Psoas muscle (tissue), 8 donors: ENCODE measurements around the gene TMEM255B. TPM values are rescaled to one million over a fixed set of nuclear protein-coding genes. Genes with fewer than 3 reads are reported as not detected.
A peak's percentile ranks its signal among the peaks of the same experiment; 100 is the strongest.
"Not testable (repeated sequence)": the region's sequence is repeated elsewhere in the genome, so short reads cannot be mapped to it uniquely, and the experiment has no call there.

Source experiments
- ATAC-seq, 4 donors: fragments of 200-7000 bp; cut with Tn5 transposase; one replicate each; pipeline ENCODE4 v1.9.1; 2020; ENCODE audit warnings: moderate library complexity in 3 of 4, mild to moderate bottlenecking in 2 of 4
- DNase-seq, 2 donors: peaks; one replicate each; pipeline ENCODE4 v3.0.0-alpha.2; 2020
- H3K27ac ChIP-seq: fragments of 200-600 bp; one replicate; pipeline ENCODE4 v1.8.0; 2022
- H3K27me3 ChIP-seq, 3 donors: fragments of 200-600 bp in 1 of 3; one replicate each; pipeline versions ENCODE4 v1.6.1 to v1.8.0; 2013 to 2022; ENCODE audit warnings: low read length in 2 of 3, mild to moderate bottlenecking in 2 of 3, moderate library complexity in 1 of 3; ENCODE audit not compliant: insufficient read depth in 3 of 3
- H3K36me3 ChIP-seq, 2 donors: fragments of 200-600 bp in 1 of 2; one replicate each; pipeline versions ENCODE4 v1.6.1 to v1.8.0; 2013 to 2022; ENCODE audit warnings: low read depth in 1 of 2, mild to moderate bottlenecking in 1 of 2, moderate library complexity in 1 of 2; ENCODE audit not compliant: insufficient read depth in 1 of 2
- H3K4me1 ChIP-seq: fragments of 200-600 bp; one replicate; pipeline ENCODE4 v1.8.0; 2022
- H3K4me3 ChIP-seq: fragments of 200-600 bp; one replicate; pipeline ENCODE4 v1.8.0; 2022; ENCODE audit warnings: mild to moderate bottlenecking
- H3K9me3 ChIP-seq: fragments of 200-600 bp; one replicate; pipeline ENCODE4 v1.8.0; 2022
- WGBS, 3 donors: extraction: QIAGEN DNeasy Blood & Tissue Kit; methylation state at CpG; one replicate each; pipeline versions ENCODE4 v1.1.6 to v1.1.7; 2013; 5-methylcytosine and 5-hydroxymethylcytosine counted together
- intact Hi-C, 2 donors: fragments of 100-400 bp; cut with DNase I; formaldehyde crosslinking; loops; one replicate each; pipeline versions ENCODE4 v1.11.0 to v1.14.2; 2022
- polyA plus RNA-seq, 3 donors: library from polyadenylated mRNA; stranded (reverse); fragments of 200-250 nt; gene quantifications; one replicate each; pipeline ENCODE4 v1.2.3, GENCODE V29; 2013
- total RNA-seq, 4 donors: library from RNA; stranded (reverse); fragmentation: NEBNext Ultra II Directional in 2 of 4; extraction: Animal tissue kit (Norgen Biotek cat#: 25700) in 2 of 4; gene quantifications; one replicate each; pipeline versions ENCODE4 v1.2.1 to v1.2.4, GENCODE V29; 2021 to 2023
- TF ChIP-seq, protein P1 (sequence below): fragments of 200-600 bp; IDR thresholded peaks from one replicate; pipeline ENCODE4 v1.8.0; 2022; ENCODE audit warnings: antibody characterized with exemption
- donor health status: healthy with polysubstance abuse.
- donor health status: DM: no; HTN: no; CAD: no; lungs with moderate emphysema.
- donor health status: Bipolar disorder and iron deficiency.
- donor health status: healthy.
- donor health status: DM: yes; HTN: yes; CAD: no.
- donor health status: DM: no; HTN: no; CAD: no.
- donor health status: DM: no; HTN: no; CAD: no.
- donor health status: DM: yes; HTN: yes; CAD: no.

The TMEM255B gene
- total and polyA plus RNA-seq, 7 donors, result 0.45 to 5.1 (median 2.1) TPM

DNA sequence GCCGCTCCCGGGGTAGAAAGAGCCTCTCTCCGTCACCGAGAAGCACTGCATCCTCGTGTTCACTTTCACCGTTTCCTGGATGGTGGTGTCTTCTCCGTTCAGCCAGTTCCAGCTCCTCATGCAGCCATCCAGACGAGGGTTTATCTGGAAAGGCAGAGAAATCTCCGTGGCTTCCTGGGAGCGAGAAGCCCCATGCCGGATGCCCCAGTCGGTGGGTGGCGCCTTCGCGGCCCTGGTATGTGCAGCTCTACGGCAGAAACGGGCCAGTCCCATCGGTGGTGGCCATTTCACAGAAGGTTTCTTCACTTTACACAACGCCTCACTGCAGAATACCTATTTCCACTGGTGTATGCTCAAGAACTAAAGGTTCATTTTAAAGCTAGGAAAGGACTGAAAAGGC lies 68.0 kb downstream of the TMEM255B start:
- WGBS, 3 donors, result 89 to 92% (median 92%) methylated on average over 19 of the region's 19 CpGs
- Histone ChIP-seq H3K4me3 (no peak overlapping the region), H3K4me1 (peaks cover 6% of the 10 kb centered on the region), H3K27ac (no peak overlapping the region), H3K27me3 (no peaks in the 10 kb centered on the region), H3K9me3 (no peaks in the 10 kb centered on the region), H3K36me3 (peaks cover 0 to 66% of the 10 kb centered on the region in 2 donors)
- peak; percentile 8 to 39 for DNase-seq
- TF ChIP-seq, protein P1, sequence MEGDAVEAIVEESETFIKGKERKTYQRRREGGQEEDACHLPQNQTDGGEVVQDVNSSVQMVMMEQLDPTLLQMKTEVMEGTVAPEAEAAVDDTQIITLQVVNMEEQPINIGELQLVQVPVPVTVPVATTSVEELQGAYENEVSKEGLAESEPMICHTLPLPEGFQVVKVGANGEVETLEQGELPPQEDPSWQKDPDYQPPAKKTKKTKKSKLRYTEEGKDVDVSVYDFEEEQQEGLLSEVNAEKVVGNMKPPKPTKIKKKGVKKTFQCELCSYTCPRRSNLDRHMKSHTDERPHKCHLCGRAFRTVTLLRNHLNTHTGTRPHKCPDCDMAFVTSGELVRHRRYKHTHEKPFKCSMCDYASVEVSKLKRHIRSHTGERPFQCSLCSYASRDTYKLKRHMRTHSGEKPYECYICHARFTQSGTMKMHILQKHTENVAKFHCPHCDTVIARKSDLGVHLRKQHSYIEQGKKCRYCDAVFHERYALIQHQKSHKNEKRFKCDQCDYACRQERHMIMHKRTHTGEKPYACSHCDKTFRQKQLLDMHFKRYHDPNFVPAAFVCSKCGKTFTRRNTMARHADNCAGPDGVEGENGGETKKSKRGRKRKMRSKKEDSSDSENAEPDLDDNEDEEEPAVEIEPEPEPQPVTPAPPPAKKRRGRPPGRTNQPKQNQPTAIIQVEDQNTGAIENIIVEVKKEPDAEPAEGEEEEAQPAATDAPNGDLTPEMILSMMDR, result no peak
- no peak for ATAC-seq
- intact Hi-C loops, result no loop called here

DNA sequence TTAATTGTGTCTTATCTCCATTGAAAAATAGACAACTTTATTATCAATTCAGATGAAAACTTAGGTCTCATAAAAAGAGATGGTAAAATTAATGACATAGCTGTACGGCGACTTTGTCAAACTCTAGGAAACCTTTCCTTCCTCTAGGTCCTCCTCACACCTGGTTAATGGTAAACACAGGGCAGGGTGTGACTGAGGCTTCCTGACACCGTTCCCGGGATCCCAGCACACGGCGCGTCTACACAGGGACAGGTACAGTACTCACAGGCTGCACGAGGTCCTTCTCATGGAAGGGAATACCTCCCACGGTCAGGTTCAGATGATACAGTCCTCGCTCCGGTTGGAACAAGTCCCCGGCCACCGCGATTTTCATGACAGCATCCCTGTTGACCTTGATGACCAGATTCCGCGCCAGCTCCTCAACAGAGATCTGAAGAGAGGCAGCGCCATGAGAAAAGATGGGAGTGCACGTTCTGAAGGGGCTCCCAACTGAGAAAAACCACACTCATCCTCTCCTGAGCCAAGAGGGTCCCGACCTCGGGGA lies 69.3 kb downstream of the TMEM255B start:
- Histone ChIP-seq H3K27me3 (no peaks in the 10 kb centered on the region), H3K9me3 (no peaks in the 10 kb centered on the region), H3K27ac (no peak overlapping the region), H3K4me1 (peaks cover 3% of the 10 kb centered on the region), H3K36me3 (peaks cover 0 to 66% of the 10 kb centered on the region in 2 donors), H3K4me3 (no peak overlapping the region)
- TF ChIP-seq, protein P1, result no peak
- DNase-seq (no peak), ATAC-seq (no peak)
- WGBS, 3 donors, result 93 to 97% (median 94%) methylated on average over 20 of the region's 20 CpGs
- intact Hi-C loops, result no loop called here

DNA sequence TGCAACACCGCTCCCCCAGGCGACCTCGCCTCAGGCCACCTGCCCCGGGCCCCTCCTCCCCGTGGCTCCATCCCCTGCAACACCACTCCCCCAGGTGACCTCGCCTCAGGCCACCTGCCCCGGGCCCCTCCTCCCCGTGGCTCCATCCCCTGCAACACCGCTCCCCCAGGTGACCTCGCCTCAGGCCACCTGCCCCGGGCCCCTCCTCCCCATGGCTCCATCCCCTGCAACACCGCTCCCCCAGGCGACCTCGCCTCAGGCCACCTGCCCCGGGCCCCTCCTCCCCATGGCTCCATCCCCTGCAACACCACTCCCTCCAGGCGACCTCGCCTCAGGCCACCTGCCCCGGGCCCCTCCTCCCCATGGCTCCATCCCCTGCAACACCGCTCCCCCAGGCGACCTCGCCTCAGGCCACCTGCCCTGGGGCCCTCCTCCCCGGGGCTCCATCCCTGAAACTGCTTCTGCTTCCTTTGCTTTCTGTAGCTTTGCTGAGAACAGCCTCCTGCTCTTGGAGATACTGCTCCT lies 71.5 kb downstream of the TMEM255B start:
- H3K27me3 ChIP-seq, H3K4me3 ChIP-seq, H3K9me3 ChIP-seq, ATAC-seq, H3K4me1 ChIP-seq, H3K27ac ChIP-seq, intact Hi-C loops, DNase-seq: not testable (repeated sequence)
- peaks cover 2 to 70% of the 10 kb centered on the region in 2 donors for H3K36me3 ChIP-seq
- 91 to 95% (median 93%) methylated on average over 11 to 20 of the region's 22 CpGs for WGBS, 3 donors

DNA sequence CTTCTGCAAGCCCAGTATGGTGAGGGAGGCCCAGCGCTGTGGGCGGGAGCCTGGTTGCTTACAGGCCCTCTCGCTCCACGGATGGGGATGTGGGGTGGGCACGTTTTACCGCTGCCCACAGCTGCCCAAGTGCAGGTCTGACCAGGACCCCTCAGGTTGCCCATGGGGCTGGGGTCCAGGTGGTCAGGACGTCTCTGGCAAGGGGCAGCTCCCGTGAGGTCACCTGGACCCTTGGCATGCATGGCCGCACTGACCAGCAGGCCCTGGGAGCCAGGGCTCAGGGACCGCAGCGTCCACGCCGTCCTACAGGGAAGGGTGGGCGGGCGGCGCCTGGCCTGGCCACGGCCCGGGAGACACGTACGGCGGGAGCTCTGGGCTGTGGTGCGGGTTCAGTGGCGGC lies 72.0 kb downstream of the TMEM255B start:
- Histone ChIP-seq H3K9me3 (no peaks in the 10 kb centered on the region), H3K27me3 (no peaks in the 10 kb centered on the region), H3K36me3 (peaks cover 2 to 68% of the 10 kb centered on the region in 2 donors), H3K4me3 (no peak overlapping the region), H3K4me1 (peaks cover 3% of the 10 kb centered on the region), H3K27ac (no peak overlapping the region)
- intact Hi-C loops, result no loop called here
- DNase-seq (peak; percentile 11 to 45), ATAC-seq (no peak)
- WGBS, 3 donors, result 92 to 98% (median 93%) methylated on average over 18 to 23 of the region's 23 CpGs
- TF ChIP-seq, protein P1, result no peak

DNA sequence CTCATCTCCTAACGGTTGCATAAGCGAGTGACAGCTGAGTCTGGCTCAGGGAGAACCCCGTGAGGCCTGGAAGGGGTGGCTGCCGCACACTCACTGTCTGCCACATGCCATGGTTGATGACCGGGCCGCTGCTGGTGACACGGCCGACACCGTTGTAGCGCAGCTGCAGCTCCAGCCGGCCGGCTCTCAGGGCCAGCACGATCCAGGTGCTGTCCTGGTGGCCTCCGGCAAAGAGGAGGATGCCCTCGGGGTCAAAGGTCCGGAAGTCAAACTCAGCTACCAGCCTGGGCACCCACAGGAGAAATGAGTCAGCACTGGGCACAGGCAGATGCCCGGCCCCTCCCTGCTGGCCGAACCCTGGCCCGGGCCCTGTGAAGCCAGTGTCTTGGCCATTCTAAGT lies 73.2 kb downstream of the TMEM255B start:
- intact Hi-C loops, result no loop called here
- ATAC-seq (peak; percentile 37 to 75 (median 60)), DNase-seq (peak; percentile 39 to 57)
- Histone ChIP-seq H3K27me3 (no peaks in the 10 kb centered on the region), H3K4me1 (peaks cover 8% of the 10 kb centered on the region), H3K4me3 (no peak overlapping the region), H3K9me3 (no peaks in the 10 kb centered on the region), H3K27ac (peak overlapping the region; percentile 41), H3K36me3 (peaks cover 2 to 59% of the 10 kb centered on the region in 2 donors)
- TF ChIP-seq, protein P1, result no peak
- WGBS, 3 donors, result 48 to 81% (median 61%) methylated on average over 19 of the region's 19 CpGs
